GM23338 (cell line): ENCODE measurements around the gene TMPRSS6. TPM values are rescaled to one million over a fixed set of nuclear protein-coding genes. Genes with fewer than 3 reads are reported as not detected.

Experiments used
- ATAC-seq: fragments of 200-7000 bp; cut with Tn5 transposase; 3 replicates; pipeline ENCODE4 v1.9.1; 2020
- DNase-seq: peaks from one replicate; pipeline ENCODE4 v3.0.0-alpha.2; 2015; ENCODE audit warnings: low spot score
- H2AFZ ChIP-seq: fragments of 200-600 bp; sonication (generic); 2 replicates; pipeline ENCODE4 v1.8.0; 2016; ENCODE audit warnings: antibody characterized with exemption, mild to moderate bottlenecking, moderate library complexity
- H3F3A ChIP-seq: fragments of 200-600 bp; sonication (generic); replicated peaks from 2 replicates; pipeline ENCODE4 v1.8.0; 2017; ENCODE audit warnings: antibody characterized with exemption, mixed run types, low read depth
- H3K27ac ChIP-seq: fragments of 200-600 bp; sonication (generic); 2 replicates; pipeline ENCODE4 v1.6.1; 2016; ENCODE audit warnings: low read depth
- H3K27me3 ChIP-seq: fragments of 200-600 bp; sonication (generic); 2 replicates; pipeline ENCODE4 v1.8.0; 2016; ENCODE audit warnings: mild to moderate bottlenecking, mixed run types, moderate library complexity; ENCODE audit not compliant: insufficient read depth
- H3K36me3 ChIP-seq: fragments of 200-600 bp; sonication (generic); 2 replicates; pipeline ENCODE4 v1.8.0; 2016; ENCODE audit warnings: mild to moderate bottlenecking; ENCODE audit not compliant: insufficient read depth
- H3K4me1 ChIP-seq: fragments of 200-600 bp; sonication (generic); 2 replicates; pipeline ENCODE4 v1.8.0; 2016; ENCODE audit warnings: mild to moderate bottlenecking, moderate library complexity; ENCODE audit not compliant: insufficient read depth
- H3K4me2 ChIP-seq: fragments of 200-600 bp; sonication (generic); 2 replicates; pipeline ENCODE4 v1.7.1; 2017; ENCODE audit warnings: mixed run types
- H3K4me3 ChIP-seq: fragments of 200-600 bp; sonication (generic); 2 replicates; pipeline ENCODE4 v1.6.1; 2016; ENCODE audit warnings: mixed run types
- H3K79me2 ChIP-seq: fragments of 200-600 bp; sonication (generic); replicated peaks from 2 replicates; pipeline ENCODE4 v1.8.0; 2017; ENCODE audit warnings: mild to moderate bottlenecking; ENCODE audit not compliant: insufficient read depth
- H3K9me2 ChIP-seq: fragments of 200-600 bp; sonication (generic); 2 replicates; pipeline ENCODE4 v1.8.0; 2017; ENCODE audit not compliant: insufficient read depth
- H4K20me1 ChIP-seq: fragments of 200-600 bp; sonication (generic); replicated peaks from 2 replicates; pipeline ENCODE4 v1.8.0; 2017; ENCODE audit warnings: mild to moderate bottlenecking; ENCODE audit not compliant: insufficient read depth
- H3K27ac Mint-ChIP-seq: 2 replicates; pipeline ENCODE4 v1.8.0; 2020; ENCODE audit warnings: inconsistent platforms, mild to moderate bottlenecking, moderate library complexity, mixed read lengths
- H3K27me3 Mint-ChIP-seq: 3 replicates; pipeline ENCODE4 v1.8.0; 2022; ENCODE audit warnings: low read depth, mild to moderate bottlenecking, moderate library complexity, mixed read lengths, inconsistent platforms; ENCODE audit not compliant: insufficient read depth, poor library complexity
- H3K36me3 Mint-ChIP-seq: 3 replicates; pipeline ENCODE4 v1.8.0; 2021; ENCODE audit warnings: low read depth, mild to moderate bottlenecking, inconsistent platforms, moderate library complexity, mixed read lengths
- H3K4me1 Mint-ChIP-seq: 3 replicates; pipeline ENCODE4 v1.8.0; 2020; ENCODE audit warnings: mild to moderate bottlenecking, inconsistent platforms, mixed read lengths
- H3K4me3 Mint-ChIP-seq: 3 replicates; pipeline ENCODE4 v1.8.0; 2021; ENCODE audit warnings: moderate library complexity, mild to moderate bottlenecking, inconsistent platforms, mixed read lengths
- H3K9me3 Mint-ChIP-seq: 3 replicates; pipeline ENCODE4 v1.8.0; 2020; ENCODE audit warnings: moderate library complexity, mild to moderate bottlenecking, inconsistent platforms, mixed read lengths
- CREB1 ChIP-seq: fragments of 250-450 bp; sonication (Bioruptor Pico); IDR thresholded peaks from 2 replicates; pipeline ENCODE4 v1.5.0; 2020; ENCODE audit warnings: low read depth, mild to moderate bottlenecking, moderate library complexity
- CTCF ChIP-seq, 2 experiments: fragments of 200-600 bp in 1 of 2; sonication (generic) in 1 of 2; conservative IDR thresholded peaks; 2 replicates each; pipeline versions ENCODE4 v1.5.1 to v1.6.1; 2016 to 2017; ENCODE audit warnings: antibody characterized with exemption in 2 of 2, low read depth in 2 of 2, mild to moderate bottlenecking in 2 of 2, moderate library complexity in 1 of 2
- ETS1 ChIP-seq: IDR thresholded peaks from 2 replicates; pipeline ENCODE4 v1.6.1; 2016; ENCODE audit warnings: antibody characterized with exemption
- EZH2 ChIP-seq: fragments of 200-600 bp; sonication (generic); IDR thresholded peaks from one replicate; pipeline ENCODE4 v1.8.0; 2017; ENCODE audit warnings: antibody characterized with exemption, mild to moderate bottlenecking, low read depth; ENCODE audit not compliant: unreplicated experiment
- EZH2phosphoT487 ChIP-seq: fragments of 200-600 bp; sonication (generic); IDR thresholded peaks from one replicate; pipeline ENCODE4 v1.8.1; 2018; ENCODE audit warnings: antibody characterized with exemption; ENCODE audit not compliant: unreplicated experiment
- JUNB ChIP-seq: IDR thresholded peaks from one replicate; pipeline ENCODE4 v1.6.1; 2016; ENCODE audit warnings: antibody characterized with exemption; ENCODE audit not compliant: unreplicated experiment
- NANOG ChIP-seq: IDR thresholded peaks from 2 replicates; pipeline ENCODE4 v1.6.1; 2016; ENCODE audit warnings: antibody characterized with exemption, borderline replicate concordance
- POLR2AphosphoS5 ChIP-seq: IDR thresholded peaks from 2 replicates; pipeline ENCODE4 v1.6.1; 2016; ENCODE audit warnings: antibody characterized with exemption, low read depth
- REST ChIP-seq: IDR thresholded peaks from one replicate; pipeline ENCODE4 v1.6.1; 2018; ENCODE audit warnings: antibody characterized with exemption; ENCODE audit not compliant: unreplicated experiment
- STAT1 ChIP-seq: IDR thresholded peaks from one replicate; pipeline ENCODE4 v1.6.1; 2016; ENCODE audit warnings: antibody characterized with exemption; ENCODE audit not compliant: unreplicated experiment
- ZNF114 ChIP-seq: fragments of 250-450 bp; sonication (Bioruptor Pico); IDR thresholded peaks from 2 replicates; pipeline ENCODE4 v1.5.0; 2020; ENCODE audit warnings: mild to moderate bottlenecking, moderate library complexity
- ZNF331 ChIP-seq: fragments of 250-450 bp; sonication (Bioruptor Pico); IDR thresholded peaks from 2 replicates; pipeline ENCODE4 v1.5.0; 2020; ENCODE audit warnings: low read depth, mild to moderate bottlenecking, moderate library complexity
- ZNF462 ChIP-seq: fragments of 250-450 bp; sonication (Bioruptor Pico); IDR thresholded peaks from 2 replicates; pipeline ENCODE4 v1.5.0; 2020; ENCODE audit warnings: mild to moderate bottlenecking, moderate library complexity
- polyA plus RNA-seq: library from polyadenylated mRNA; unstranded; fragments of >200 nt; fragmentation: Nextera tagmentation; extraction: Ambion mirVana; gene quantifications from 2 replicates; pipeline ENCODE4 v1.2.1, GENCODE V29; 2016
- total RNA-seq: library from RNA; depleted of rRNA; stranded (reverse); fragments of >200 nt; shearing (Covaris generic); gene quantifications from 2 replicates; pipeline ENCODE4 v1.2.3, GENCODE V29; 2014

The TMPRSS6 gene
- total and polyA plus RNA-seq, 2 experiments from 2014 or later = 0.13 TPM; not detected in 1

- no peak overlapping the region for H3K4me2 ChIP-seq
- Mint-ChIP-seq H3K4me1 (peaks cover 36% of the 10 kb centered on the region), H3K27ac (peak overlapping the region; percentile 63), H3K4me3 (no peak overlapping the region), H3K9me3 (no peaks in the 10 kb centered on the region), H3K27me3 (peaks cover 11% of the 10 kb centered on the region), H3K36me3 (peaks cover 7% of the 10 kb centered on the region; the same call in 2 of the 3 replicates)
- no peaks in the 10 kb centered on the region for H3K79me2 ChIP-seq
- H3K4me3 ChIP-seq = no peak overlapping the region
- H3K4me1 ChIP-seq = peaks cover 14% of the 10 kb centered on the region; the same call in 1 of the 2 replicates
- no peak overlapping the region for H2AFZ ChIP-seq
- H3K9me2 ChIP-seq = no peaks in the 10 kb centered on the region
- TF ChIP-seq ZNF462 (CRISPR knock-in tag) = no peak
- TF ChIP-seq ZNF331 (CRISPR knock-in tag) = no peak
- no peak for TF ChIP-seq CTCF (conservative IDR thresholded peaks at IDR 0.05; ENCODE audit: low read depth in 2 of 2)
- no peak for TF ChIP-seq ZNF114 (CRISPR knock-in tag)
- TF ChIP-seq REST = no peak
- no peak for TF ChIP-seq ETS1
- TF ChIP-seq JUNB = no peak
- TF ChIP-seq CREB1 (CRISPR knock-in tag) = no peak
- no peak for TF ChIP-seq STAT1
- no peak for TF ChIP-seq POLR2AphosphoS5
- TF ChIP-seq EZH2phosphoT487 = no peak
- TF ChIP-seq EZH2 = no peak
- TF ChIP-seq NANOG = no peak
- H3K27ac ChIP-seq = no peak overlapping the region
- H3K36me3 ChIP-seq = no peaks in the 10 kb centered on the region
- no peaks in the 10 kb centered on the region for H3K27me3 ChIP-seq
- ATAC-seq = no peak
- DNase-seq = no peak
- H3F3A ChIP-seq = 0 out of 2 replicates have a peak, but pooled peaks cover 7% of the 10 kb centered on the region
- no peaks in the 10 kb centered on the region for H4K20me1 ChIP-seq
These were observed 75.7 kb downstream of the TMPRSS6 start for GRCh38 chr22:37033605-37034430.
